Tibial nerve (tissue), 4 donors: ENCODE results near the gene NOSTRIN.

Experiments
- EP300 ChIP-seq, 2 donors: sonication (generic); formaldehyde crosslinking; IDR thresholded peaks; one replicate each; pipeline ENCODE4 v1.6.1; 2017; ENCODE audit warnings: antibody characterized with exemption in 2 of 2, mild to moderate bottlenecking in 1 of 2
- POLR2A ChIP-seq, 2 donors: fragments of 450-650 bp; IDR thresholded peaks; one replicate each; pipeline ENCODE4 v1.6.1; 2017; ENCODE audit warnings: antibody characterized with exemption in 2 of 2, mild to moderate bottlenecking in 2 of 2, moderate library complexity in 2 of 2
- TF ChIP-seq, protein P1 (sequence below), 5 experiments: fragments of 200-600 bp in 3 of 5; fragments of 450-650 bp in 2 of 5; sonication (generic) in 3 of 5; IDR thresholded peaks; one replicate each; pipeline ENCODE4 v1.5.1; 2016 to 2019; ENCODE audit warnings: antibody characterized with exemption in 5 of 5, mild to moderate bottlenecking in 3 of 5, moderate library complexity in 2 of 5

DNA sequence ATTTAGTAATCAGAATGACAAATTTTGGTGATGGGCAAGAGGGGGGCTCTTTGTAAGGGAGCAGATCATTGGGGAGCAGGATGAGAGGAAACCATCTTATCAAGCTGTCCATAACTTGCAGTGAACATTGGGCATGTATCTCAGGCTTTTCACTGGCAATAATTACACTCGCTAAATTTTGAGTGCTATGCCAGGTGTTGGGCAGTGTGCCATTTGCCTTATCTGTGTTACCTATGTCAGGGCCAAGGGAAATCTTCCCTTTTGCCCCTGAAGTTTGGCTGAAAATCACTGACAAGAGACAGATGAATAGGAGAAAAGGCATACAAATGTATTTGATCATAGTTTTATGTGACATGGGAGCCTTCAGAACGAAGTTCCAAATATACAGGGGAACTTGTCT, 39.0 kb downstream of the NOSTRIN start:
- TF ChIP-seq, protein P1, sequence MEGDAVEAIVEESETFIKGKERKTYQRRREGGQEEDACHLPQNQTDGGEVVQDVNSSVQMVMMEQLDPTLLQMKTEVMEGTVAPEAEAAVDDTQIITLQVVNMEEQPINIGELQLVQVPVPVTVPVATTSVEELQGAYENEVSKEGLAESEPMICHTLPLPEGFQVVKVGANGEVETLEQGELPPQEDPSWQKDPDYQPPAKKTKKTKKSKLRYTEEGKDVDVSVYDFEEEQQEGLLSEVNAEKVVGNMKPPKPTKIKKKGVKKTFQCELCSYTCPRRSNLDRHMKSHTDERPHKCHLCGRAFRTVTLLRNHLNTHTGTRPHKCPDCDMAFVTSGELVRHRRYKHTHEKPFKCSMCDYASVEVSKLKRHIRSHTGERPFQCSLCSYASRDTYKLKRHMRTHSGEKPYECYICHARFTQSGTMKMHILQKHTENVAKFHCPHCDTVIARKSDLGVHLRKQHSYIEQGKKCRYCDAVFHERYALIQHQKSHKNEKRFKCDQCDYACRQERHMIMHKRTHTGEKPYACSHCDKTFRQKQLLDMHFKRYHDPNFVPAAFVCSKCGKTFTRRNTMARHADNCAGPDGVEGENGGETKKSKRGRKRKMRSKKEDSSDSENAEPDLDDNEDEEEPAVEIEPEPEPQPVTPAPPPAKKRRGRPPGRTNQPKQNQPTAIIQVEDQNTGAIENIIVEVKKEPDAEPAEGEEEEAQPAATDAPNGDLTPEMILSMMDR (IDR thresholded peaks at IDR 0.05) = no peak
- TF ChIP-seq POLR2A (IDR thresholded peaks at IDR 0.05) (no peak), EP300 (IDR thresholded peaks at IDR 0.05) (no peak)
